IMR-90 (cell line): ENCODE results near the gene PNKD. TPM values are rescaled to one million over a fixed set of nuclear protein-coding genes. Genes with fewer than 3 reads are reported as not detected.
A peak's percentile ranks its signal among the peaks of the same experiment; 100 is the strongest.

Experiments
- ATAC-seq: fragments of 200-7000 bp; cut with Tn5 transposase; 2 replicates; pipeline ENCODE4 v1.9.1; 2020; ENCODE audit warnings: low read depth, mild to moderate bottlenecking, moderate library complexity
- BruUV-seq: library from RNA; stranded (reverse); fragments of 400-500 nt; replicated peaks from 2 replicates; lab custom pipeline; 2021; lab: Mats Ljungman, UMichigan
- CTCF ChIA-PET: fragments of 300-600 bp; formaldehyde crosslinking; extraction: SDS; loops from one replicate; lab custom pipeline; 2021; ENCODE audit warnings: antibody characterized with exemption; lab: Yijun Ruan, JAX
- POLR2A ChIA-PET: fragments of 300-600 bp; sonication (Branson Sonifier 250); formaldehyde crosslinking; loops from one replicate; lab custom pipeline; 2022; ENCODE audit warnings: antibody characterized with exemption; ENCODE audit not compliant: unreplicated experiment; lab: Charles Lee
- DNase-seq: peaks from one replicate; pipeline ENCODE4 v3.0.0; 2013
- H2AFZ ChIP-seq: replicated peaks from 2 replicates; pipeline ENCODE3; 2013; ENCODE audit warnings: low read length, mild to moderate bottlenecking; ENCODE audit not compliant: poor library complexity
- H2AK5ac ChIP-seq: 2 replicates; pipeline ENCODE4 v1.6.1; 2013; ENCODE audit warnings: low read depth, low read length, inconsistent platforms
- H2AK9ac ChIP-seq: replicated peaks from 2 replicates; pipeline ENCODE3; 2013; ENCODE audit warnings: mild to moderate bottlenecking, low read depth, low read length, moderate library complexity; ENCODE audit not compliant: poor library complexity
- H2BK120ac ChIP-seq: 2 replicates; pipeline ENCODE4 v1.6.1; 2013; ENCODE audit warnings: low read depth, low read length, inconsistent platforms
- H2BK15ac ChIP-seq: 3 replicates; pipeline ENCODE4 v1.6.1; 2013; ENCODE audit warnings: low read depth, low read length, inconsistent platforms
- H2BK20ac ChIP-seq: 2 replicates; pipeline ENCODE4 v1.6.1; 2013; ENCODE audit warnings: low read depth, mild to moderate bottlenecking, inconsistent platforms, low read length, moderate library complexity
- H2BK5ac ChIP-seq: 2 replicates; pipeline ENCODE4 v1.6.1; 2013; ENCODE audit warnings: mild to moderate bottlenecking, low read depth, low read length, inconsistent platforms; ENCODE audit not compliant: poor library complexity, severe bottlenecking
- H3K14ac ChIP-seq: replicated peaks from 2 replicates; pipeline ENCODE4 v1.6.1; 2013; ENCODE audit warnings: low read depth, low read length, inconsistent platforms
- H3K18ac ChIP-seq: 2 replicates; pipeline ENCODE4 v1.6.1; 2013; ENCODE audit warnings: low read depth, low read length, control low read depth
- H3K23ac ChIP-seq: 2 replicates; pipeline ENCODE4 v1.6.1; 2013; ENCODE audit warnings: low read depth, low read length, inconsistent platforms
- H3K27ac ChIP-seq: 2 replicates; pipeline ENCODE4 v1.5.1; 2013; ENCODE audit warnings: mild to moderate bottlenecking, control low read depth, low read length; ENCODE audit not compliant: insufficient read depth
- H3K27me3 ChIP-seq: 2 replicates; pipeline ENCODE4 v1.6.1; 2013; ENCODE audit warnings: low read length; ENCODE audit not compliant: control insufficient read depth, insufficient read depth
- H3K36me3 ChIP-seq: 2 replicates; pipeline ENCODE4 v1.6.1; 2013; ENCODE audit warnings: low read length, mixed read lengths; ENCODE audit not compliant: control insufficient read depth, insufficient read depth
- H3K4ac ChIP-seq: 2 replicates; pipeline ENCODE4 v1.6.1; 2013; ENCODE audit warnings: low read depth, low read length, inconsistent platforms
- H3K4me1 ChIP-seq: 2 replicates; pipeline ENCODE4 v1.6.1; 2013; ENCODE audit warnings: low read length, mixed read lengths; ENCODE audit not compliant: control insufficient read depth, insufficient read depth
- H3K4me2 ChIP-seq: 2 replicates; pipeline ENCODE4 v1.6.1; 2013; ENCODE audit warnings: low read depth, mild to moderate bottlenecking, control low read depth, low read length, moderate library complexity
- H3K4me3 ChIP-seq: 2 replicates; pipeline ENCODE4 v1.5.1; 2013; ENCODE audit warnings: low read depth, mild to moderate bottlenecking, control low read depth, low read length, moderate library complexity; ENCODE audit not compliant: insufficient read depth
- H3K56ac ChIP-seq: 2 replicates; pipeline ENCODE4 v1.6.1; 2013; ENCODE audit warnings: low read length, inconsistent platforms; ENCODE audit not compliant: insufficient read depth; ENCODE audit errors: extremely low read depth
- H3K79me1 ChIP-seq, 2 experiments: 2 replicates each; pipeline ENCODE4 v1.6.1; 2013; ENCODE audit warnings: low read length in 2 of 2, inconsistent platforms in 1 of 2, low read depth in 1 of 2
- H3K9ac ChIP-seq: 2 replicates; pipeline ENCODE4 v1.6.1; 2013; ENCODE audit warnings: low read depth, low read length, control low read depth
- H3K9me1 ChIP-seq: 2 replicates; pipeline ENCODE4 v1.6.1; 2013; ENCODE audit warnings: low read length, inconsistent platforms; ENCODE audit not compliant: insufficient read depth
- H3K9me3 ChIP-seq: 2 replicates; pipeline ENCODE4 v1.6.1; 2013; ENCODE audit warnings: low read length; ENCODE audit not compliant: control insufficient read depth, insufficient read depth
- H4K20me1 ChIP-seq: 2 replicates; pipeline ENCODE4 v1.6.1; 2013; ENCODE audit warnings: low read length, inconsistent platforms; ENCODE audit not compliant: insufficient read depth
- H4K5ac ChIP-seq: 2 replicates; pipeline ENCODE4 v1.6.1; 2013; ENCODE audit warnings: mild to moderate bottlenecking, low read depth, low read length, control low read depth
- H4K8ac ChIP-seq, 2 experiments: 2 replicates each; pipeline ENCODE4 v1.6.1; 2013; ENCODE audit warnings: low read depth in 2 of 2, low read length in 2 of 2, control low read depth in 1 of 2, inconsistent platforms in 1 of 2
- H4K91ac ChIP-seq: 2 replicates; pipeline ENCODE4 v1.6.1; 2013; ENCODE audit warnings: low read depth, low read length, inconsistent platforms; ENCODE audit not compliant: insufficient read depth
- CEBPB ChIP-seq: IDR thresholded peaks from 2 replicates; pipeline ENCODE4 v1.6.1; 2012; ENCODE audit warnings: low read depth, low read length, improper control_type of control experiment
- CHD1 ChIP-seq: IDR thresholded peaks from 2 replicates; pipeline ENCODE4 v1.6.1; 2012; ENCODE audit warnings: low read depth, low read length, improper control_type of control experiment
- FOS ChIP-seq: fragments of 150-350 bp; IDR thresholded peaks from 2 replicates; pipeline ENCODE4 v1.6.1; 2016; ENCODE audit warnings: low read depth, low read length
- MAZ ChIP-seq: IDR thresholded peaks from 2 replicates; pipeline ENCODE4 v1.6.1; 2012; ENCODE audit warnings: low read depth, mild to moderate bottlenecking, low read length, improper control_type of control experiment, moderate library complexity, borderline replicate concordance
- RCOR1 ChIP-seq: IDR thresholded peaks from 2 replicates; pipeline ENCODE4 v1.6.1; 2012; ENCODE audit warnings: mild to moderate bottlenecking, low read length, improper control_type of control experiment; ENCODE audit not compliant: insufficient replicate concordance
- WGBS, 2 experiments: methylation state at CpG; one replicate each; pipeline versions ENCODE4 v1.1.5 to v1.1.7; 2013; ENCODE audit warnings: missing lambda C conversion rate in 2 of 2; ENCODE audit not compliant: insufficient read length in 1 of 2; ENCODE audit errors: extremely low coverage in 2 of 2; 5-methylcytosine and 5-hydroxymethylcytosine counted together
- dilution Hi-C: fragments of 300-500 bp; cut with HindIII; formaldehyde crosslinking; loops from one replicate; pipeline ENCODE4 v1.14.3; 2018; ENCODE audit warnings: low sequenced_read_pairs; ENCODE audit not compliant: unreplicated experiment
- in situ Hi-C: fragments of 300-500 bp; cut with MboI; formaldehyde crosslinking; loops from 3 replicates; pipeline ENCODE4 v1.14.3; 2019; ENCODE audit warnings: low sequenced_read_pairs, inconsistent platforms, mixed read lengths
- intact Hi-C: fragments of 100-400 bp; cut with micrococcal nuclease; formaldehyde crosslinking; loops from 2 replicates; pipeline ENCODE4 v1.10.0; 2022
- polyA plus RNA-seq, 3 experiments: library from polyadenylated mRNA; depleted of rRNA; stranded (reverse); fragments of >200 nt; gene quantifications; 2 replicates each; pipeline ENCODE4 v1.2.3, GENCODE V29; 2012; ENCODE audit warnings: low replicate concordance in 1 of 3
- total RNA-seq: library from RNA; depleted of rRNA; stranded (reverse); fragments of >200 nt; gene quantifications from 2 replicates; pipeline ENCODE4 v1.2.3, GENCODE V29; 2012
- TF ChIP-seq, protein P1 (sequence below): fragments of 150-350 bp; IDR thresholded peaks from 2 replicates; pipeline ENCODE4 v1.6.1; 2016; ENCODE audit warnings: low read depth, mild to moderate bottlenecking, low read length, moderate library complexity, borderline replicate concordance
- TF ChIP-seq, protein P2 (sequence below): conservative IDR thresholded peaks from 2 replicates; pipeline ENCODE4 v1.5.1; 2012; ENCODE audit warnings: mild to moderate bottlenecking, low read depth, low read length, improper control_type of control experiment

PNKD gene
- total and polyA plus RNA-seq, 2 of the 4 experiments (the other 2 are of a cell fraction), result 19.2 to 68.5 TPM

DNA sequence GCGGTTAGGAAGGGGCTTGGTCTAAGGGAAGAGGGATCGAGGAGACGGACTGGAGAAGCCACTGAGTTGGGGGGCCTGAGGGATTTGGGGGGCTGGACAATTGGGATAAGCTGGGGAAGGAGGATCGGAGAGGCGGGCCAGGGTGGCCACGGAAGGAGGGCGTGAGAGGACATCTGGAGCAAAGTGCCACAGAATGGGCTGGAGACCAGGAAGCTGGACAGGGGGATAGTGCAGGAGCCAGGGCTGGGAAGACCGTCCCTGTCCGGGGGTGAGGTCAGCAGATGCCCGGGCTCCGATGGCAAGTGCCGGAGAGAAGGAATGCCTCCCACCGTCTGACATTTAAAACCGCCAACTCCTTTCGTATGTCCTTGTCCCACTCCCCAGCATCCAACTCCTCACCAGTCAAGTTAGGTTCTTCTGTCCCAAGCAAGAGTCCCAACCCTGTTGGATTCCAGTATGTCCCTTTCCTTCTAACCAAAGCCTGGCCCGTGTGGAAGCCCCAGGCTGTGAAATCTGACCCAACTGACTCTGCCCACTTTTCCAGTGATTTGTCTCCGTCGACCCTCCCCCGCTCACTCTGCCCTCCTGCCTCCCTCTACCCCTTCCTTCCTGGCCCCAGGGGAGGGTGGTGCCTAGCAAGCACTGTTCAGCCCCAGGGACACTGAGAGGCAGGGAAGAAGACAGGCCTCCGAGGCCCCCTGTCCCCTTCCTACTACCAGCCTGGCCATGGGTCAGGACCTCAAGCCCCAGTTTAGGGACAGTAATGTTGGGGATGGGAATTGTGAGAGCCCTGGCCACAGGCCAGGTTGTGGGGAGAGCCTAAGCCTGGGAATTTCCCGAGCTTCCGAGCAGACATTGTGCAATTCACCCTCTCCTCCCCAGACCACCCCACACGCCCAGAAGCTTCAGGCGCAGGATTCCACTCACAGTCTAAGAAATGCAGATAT, 53.5 kb downstream of the PNKD start:
- peak overlapping the region; percentile 47; the same call in 1 of the 3 replicates for H2BK15ac ChIP-seq
- no peaks in the 10 kb centered on the region for H3K27me3 ChIP-seq
- peak overlapping the region; percentile 80 for H4K5ac ChIP-seq
- peak overlapping the region; percentile 33; the same call in 1 of the 2 replicates for H2BK120ac ChIP-seq
- peak overlapping the region; percentile 79 for H3K4ac ChIP-seq
- no peak overlapping the region; the same call in 1 of the 2 replicates for H2BK20ac ChIP-seq
- intact Hi-C loops, result loop anchor here (2.0 kb wide), 1 partner anchor 19 kb away; no protein-coding TSS in a partner anchor
- in situ Hi-C loops, result no loop called here
- peaks cover 4% of the 10 kb centered on the region for H3K9me1 ChIP-seq
- peak overlapping the region; percentile 57 for H3K27ac ChIP-seq
- no peaks in the 10 kb centered on the region for H4K20me1 ChIP-seq
- peak overlapping the region; percentile 94 for H3K4me2 ChIP-seq
- BruUV-seq, result no TSS peak
- dilution Hi-C loops, result no loop called here
- peak overlapping the region; percentile 66 for H3K23ac ChIP-seq
- H3K14ac ChIP-seq, result peak overlapping the region; percentile 64
- peak overlapping the region; percentile 95 for H2AK9ac ChIP-seq
- peaks cover 10% of the 10 kb centered on the region for H3K4me1 ChIP-seq
- H3K4me3 ChIP-seq, result peak overlapping the region; percentile 77
- H2BK5ac ChIP-seq, result peak overlapping the region; percentile 30
- DNase-seq (peak; percentile 60), ATAC-seq (peak; percentile 26)
- peak overlapping the region; percentile 78; the same call in 1 of the 2 replicates for H4K91ac ChIP-seq
- H3K9me3 ChIP-seq, result no peaks in the 10 kb centered on the region
- H2AFZ ChIP-seq, result peak overlapping the region; percentile 89
- H3K79me1 ChIP-seq, result no peaks in the 10 kb centered on the region
- peak overlapping the region; percentile 59 to 66; a peak in 3 of 4 replicates for H4K8ac ChIP-seq
- peak overlapping the region; percentile 72 for H3K9ac ChIP-seq
- peak overlapping the region; percentile 54 for H2AK5ac ChIP-seq
- H3K36me3 ChIP-seq, result no peaks in the 10 kb centered on the region
- TF ChIP-seq MAZ, result peak; percentile 35; the same call in 1 of the 2 replicates
- no peak for TF ChIP-seq RCOR1
- TF ChIP-seq, protein P1, sequence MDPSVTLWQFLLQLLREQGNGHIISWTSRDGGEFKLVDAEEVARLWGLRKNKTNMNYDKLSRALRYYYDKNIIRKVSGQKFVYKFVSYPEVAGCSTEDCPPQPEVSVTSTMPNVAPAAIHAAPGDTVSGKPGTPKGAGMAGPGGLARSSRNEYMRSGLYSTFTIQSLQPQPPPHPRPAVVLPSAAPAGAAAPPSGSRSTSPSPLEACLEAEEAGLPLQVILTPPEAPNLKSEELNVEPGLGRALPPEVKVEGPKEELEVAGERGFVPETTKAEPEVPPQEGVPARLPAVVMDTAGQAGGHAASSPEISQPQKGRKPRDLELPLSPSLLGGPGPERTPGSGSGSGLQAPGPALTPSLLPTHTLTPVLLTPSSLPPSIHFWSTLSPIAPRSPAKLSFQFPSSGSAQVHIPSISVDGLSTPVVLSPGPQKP, result no peak
- TF ChIP-seq FOS, result no peak
- no peak for TF ChIP-seq CHD1
- TF ChIP-seq, protein P2, sequence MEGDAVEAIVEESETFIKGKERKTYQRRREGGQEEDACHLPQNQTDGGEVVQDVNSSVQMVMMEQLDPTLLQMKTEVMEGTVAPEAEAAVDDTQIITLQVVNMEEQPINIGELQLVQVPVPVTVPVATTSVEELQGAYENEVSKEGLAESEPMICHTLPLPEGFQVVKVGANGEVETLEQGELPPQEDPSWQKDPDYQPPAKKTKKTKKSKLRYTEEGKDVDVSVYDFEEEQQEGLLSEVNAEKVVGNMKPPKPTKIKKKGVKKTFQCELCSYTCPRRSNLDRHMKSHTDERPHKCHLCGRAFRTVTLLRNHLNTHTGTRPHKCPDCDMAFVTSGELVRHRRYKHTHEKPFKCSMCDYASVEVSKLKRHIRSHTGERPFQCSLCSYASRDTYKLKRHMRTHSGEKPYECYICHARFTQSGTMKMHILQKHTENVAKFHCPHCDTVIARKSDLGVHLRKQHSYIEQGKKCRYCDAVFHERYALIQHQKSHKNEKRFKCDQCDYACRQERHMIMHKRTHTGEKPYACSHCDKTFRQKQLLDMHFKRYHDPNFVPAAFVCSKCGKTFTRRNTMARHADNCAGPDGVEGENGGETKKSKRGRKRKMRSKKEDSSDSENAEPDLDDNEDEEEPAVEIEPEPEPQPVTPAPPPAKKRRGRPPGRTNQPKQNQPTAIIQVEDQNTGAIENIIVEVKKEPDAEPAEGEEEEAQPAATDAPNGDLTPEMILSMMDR, result no peak
- peak; percentile 96 for TF ChIP-seq CEBPB
- ChIA-PET CTCF (interaction anchor here (0.6 kb wide), 1 partner anchor 244 kb away, joined by 3 read pairs; no protein-coding TSS in a partner anchor), POLR2A (no interaction called here)
- whole genome bisulfite sequencing, 2 experiments, result 0% methylated on average over 3 of the region's 24 CpGs; no CpG with 5 or more reads in 1 of the 2 experiments
- H3K18ac ChIP-seq, result peak overlapping the region; percentile 57
- H3K56ac ChIP-seq, result no peak overlapping the region
